Measurements from ENCODE around the gene MGAT4A.

MGAT4A gene

GRCh38 chr2:98580656-98581284, 150.2 kb downstream of the MGAT4A start:
- TF ChIP-seq CSDC2 (CRISPR knock-in tag; IDR thresholded peaks at IDR 0.05) (no peak), TSHZ2 (CRISPR knock-in tag; IDR thresholded peaks at IDR 0.05) (no peak), ISL1 (CRISPR knock-in tag; IDR thresholded peaks at IDR 0.05) (no peak), ZFP30 (CRISPR knock-in tag; IDR thresholded peaks at IDR 0.05) (no peak), TOX (CRISPR knock-in tag; IDR thresholded peaks at IDR 0.05; ENCODE audit: borderline replicate concordance) (no peak), GLIS3 (CRISPR knock-in tag; IDR thresholded peaks at IDR 0.05) (no peak), ZNF70 (CRISPR knock-in tag; IDR thresholded peaks at IDR 0.05) (no peak), PPARA (CRISPR knock-in tag; IDR thresholded peaks at IDR 0.05; ENCODE audit: borderline replicate concordance) (no peak), OSR1 (CRISPR knock-in tag; IDR thresholded peaks at IDR 0.05) (no peak)
- TF ChIP-seq, protein P1, sequence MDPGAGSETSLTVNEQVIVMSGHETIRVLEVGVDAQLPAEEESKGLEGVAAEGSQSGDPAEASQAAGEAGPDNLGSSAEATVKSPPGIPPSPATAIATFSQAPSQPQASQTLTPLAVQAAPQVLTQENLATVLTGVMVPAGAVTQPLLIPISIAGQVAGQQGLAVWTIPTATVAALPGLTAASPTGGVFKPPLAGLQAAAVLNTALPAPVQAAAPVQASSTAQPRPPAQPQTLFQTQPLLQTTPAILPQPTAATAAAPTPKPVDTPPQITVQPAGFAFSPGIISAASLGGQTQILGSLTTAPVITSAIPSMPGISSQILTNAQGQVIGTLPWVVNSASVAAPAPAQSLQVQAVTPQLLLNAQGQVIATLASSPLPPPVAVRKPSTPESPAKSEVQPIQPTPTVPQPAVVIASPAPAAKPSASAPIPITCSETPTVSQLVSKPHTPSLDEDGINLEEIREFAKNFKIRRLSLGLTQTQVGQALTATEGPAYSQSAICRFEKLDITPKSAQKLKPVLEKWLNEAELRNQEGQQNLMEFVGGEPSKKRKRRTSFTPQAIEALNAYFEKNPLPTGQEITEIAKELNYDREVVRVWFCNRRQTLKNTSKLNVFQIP (CRISPR knock-in tag; IDR thresholded peaks at IDR 0.05; ENCODE audit: borderline replicate concordance, low read depth): no peak
- TF ChIP-seq, protein P2, sequence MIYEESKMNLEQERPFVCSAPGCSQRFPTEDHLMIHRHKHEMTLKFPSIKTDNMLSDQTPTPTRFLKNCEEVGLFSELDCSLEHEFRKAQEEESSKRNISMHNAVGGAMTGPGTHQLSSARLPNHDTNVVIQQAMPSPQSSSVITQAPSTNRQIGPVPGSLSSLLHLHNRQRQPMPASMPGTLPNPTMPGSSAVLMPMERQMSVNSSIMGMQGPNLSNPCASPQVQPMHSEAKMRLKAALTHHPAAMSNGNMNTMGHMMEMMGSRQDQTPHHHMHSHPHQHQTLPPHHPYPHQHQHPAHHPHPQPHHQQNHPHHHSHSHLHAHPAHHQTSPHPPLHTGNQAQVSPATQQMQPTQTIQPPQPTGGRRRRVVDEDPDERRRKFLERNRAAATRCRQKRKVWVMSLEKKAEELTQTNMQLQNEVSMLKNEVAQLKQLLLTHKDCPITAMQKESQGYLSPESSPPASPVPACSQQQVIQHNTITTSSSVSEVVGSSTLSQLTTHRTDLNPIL (CRISPR knock-in tag; IDR thresholded peaks at IDR 0.05; ENCODE audit: low read depth): no peak
- TF ChIP-seq, protein P3, sequence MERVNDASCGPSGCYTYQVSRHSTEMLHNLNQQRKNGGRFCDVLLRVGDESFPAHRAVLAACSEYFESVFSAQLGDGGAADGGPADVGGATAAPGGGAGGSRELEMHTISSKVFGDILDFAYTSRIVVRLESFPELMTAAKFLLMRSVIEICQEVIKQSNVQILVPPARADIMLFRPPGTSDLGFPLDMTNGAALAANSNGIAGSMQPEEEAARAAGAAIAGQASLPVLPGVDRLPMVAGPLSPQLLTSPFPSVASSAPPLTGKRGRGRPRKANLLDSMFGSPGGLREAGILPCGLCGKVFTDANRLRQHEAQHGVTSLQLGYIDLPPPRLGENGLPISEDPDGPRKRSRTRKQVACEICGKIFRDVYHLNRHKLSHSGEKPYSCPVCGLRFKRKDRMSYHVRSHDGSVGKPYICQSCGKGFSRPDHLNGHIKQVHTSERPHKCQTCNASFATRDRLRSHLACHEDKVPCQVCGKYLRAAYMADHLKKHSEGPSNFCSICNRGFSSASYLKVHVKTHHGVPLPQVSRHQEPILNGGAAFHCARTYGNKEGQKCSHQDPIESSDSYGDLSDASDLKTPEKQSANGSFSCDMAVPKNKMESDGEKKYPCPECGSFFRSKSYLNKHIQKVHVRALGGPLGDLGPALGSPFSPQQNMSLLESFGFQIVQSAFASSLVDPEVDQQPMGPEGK (CRISPR knock-in tag; IDR thresholded peaks at IDR 0.05; ENCODE audit: borderline replicate concordance): no peak
- TF ChIP-seq, protein P4, sequence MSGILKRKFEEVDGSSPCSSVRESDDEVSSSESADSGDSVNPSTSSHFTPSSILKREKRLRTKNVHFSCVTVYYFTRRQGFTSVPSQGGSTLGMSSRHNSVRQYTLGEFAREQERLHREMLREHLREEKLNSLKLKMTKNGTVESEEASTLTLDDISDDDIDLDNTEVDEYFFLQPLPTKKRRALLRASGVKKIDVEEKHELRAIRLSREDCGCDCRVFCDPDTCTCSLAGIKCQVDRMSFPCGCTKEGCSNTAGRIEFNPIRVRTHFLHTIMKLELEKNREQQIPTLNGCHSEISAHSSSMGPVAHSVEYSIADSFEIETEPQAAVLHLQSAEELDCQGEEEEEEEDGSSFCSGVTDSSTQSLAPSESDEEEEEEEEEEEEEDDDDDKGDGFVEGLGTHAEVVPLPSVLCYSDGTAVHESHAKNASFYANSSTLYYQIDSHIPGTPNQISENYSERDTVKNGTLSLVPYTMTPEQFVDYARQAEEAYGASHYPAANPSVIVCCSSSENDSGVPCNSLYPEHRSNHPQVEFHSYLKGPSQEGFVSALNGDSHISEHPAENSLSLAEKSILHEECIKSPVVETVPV (CRISPR knock-in tag; IDR thresholded peaks at IDR 0.05): no peak
- ATAC-seq: no peak

GRCh38 chr2:98579926-98580325, 151.0 kb downstream of the MGAT4A start:
- ATAC-seq: no peak
- no peak for TF ChIP-seq BACH2 (CRISPR knock-in tag; IDR thresholded peaks at IDR 0.05; ENCODE audit: borderline replicate concordance)
- TF ChIP-seq ZFP30 (CRISPR knock-in tag; IDR thresholded peaks at IDR 0.05): no peak
- TF ChIP-seq ZC3H10 (CRISPR knock-in tag; IDR thresholded peaks at IDR 0.05): no peak
- no peak for TF ChIP-seq SNAI2 (CRISPR knock-in tag; IDR thresholded peaks at IDR 0.05)
- TF ChIP-seq TOX (CRISPR knock-in tag; IDR thresholded peaks at IDR 0.05; ENCODE audit: borderline replicate concordance): no peak
- TF ChIP-seq, protein P2 (CRISPR knock-in tag; IDR thresholded peaks at IDR 0.05; ENCODE audit: low read depth): no peak

DNA sequence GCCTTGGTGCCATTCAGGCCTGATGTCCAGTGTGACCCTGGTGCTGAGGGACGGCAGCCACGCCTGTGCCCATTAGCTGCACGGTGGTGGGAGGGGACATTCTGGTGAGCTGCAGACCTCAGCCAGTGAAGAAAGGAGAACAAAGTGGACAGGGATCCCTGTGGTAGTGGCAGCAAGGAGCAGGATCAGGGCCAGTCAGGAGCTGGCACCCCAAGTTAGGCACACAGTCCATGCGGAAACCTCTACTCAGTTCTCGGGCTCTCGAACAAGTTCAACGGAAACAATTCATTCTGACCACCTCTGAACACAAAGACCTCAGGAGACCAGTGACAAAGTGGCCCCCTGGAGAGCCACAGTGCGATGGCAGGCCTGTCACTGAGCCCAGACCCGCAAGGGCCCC, 152.7 kb downstream of the MGAT4A start:
- ATAC-seq: no peak
- TF ChIP-seq TOX (CRISPR knock-in tag; IDR thresholded peaks at IDR 0.05; ENCODE audit: borderline replicate concordance) (no peak), CSDC2 (CRISPR knock-in tag; IDR thresholded peaks at IDR 0.05) (no peak)
- TF ChIP-seq, protein P4 (CRISPR knock-in tag; IDR thresholded peaks at IDR 0.05): no peak
